ENCODE data around the gene ABCC4.

DNA sequence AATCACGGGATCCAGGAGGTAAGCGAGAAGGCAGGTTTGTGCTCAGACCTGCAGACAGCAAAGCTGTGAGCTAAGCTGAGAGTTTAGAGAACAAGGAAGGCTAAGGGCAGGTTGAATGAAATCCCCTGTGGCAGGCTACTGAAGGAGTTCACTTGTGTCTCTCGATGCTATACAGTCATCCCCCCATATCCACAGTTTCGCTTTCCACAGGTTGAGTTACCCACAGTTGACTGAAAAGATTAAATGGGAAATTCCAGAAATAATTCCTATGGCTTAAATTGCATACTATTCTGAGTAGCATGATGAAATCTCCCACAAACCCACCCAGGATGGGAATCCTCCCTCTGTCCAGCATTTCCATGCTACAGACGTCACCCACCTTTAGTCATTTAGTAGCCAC, 49.6 kb downstream of the ABCC4 start:
- TF ChIP-seq, protein P1, sequence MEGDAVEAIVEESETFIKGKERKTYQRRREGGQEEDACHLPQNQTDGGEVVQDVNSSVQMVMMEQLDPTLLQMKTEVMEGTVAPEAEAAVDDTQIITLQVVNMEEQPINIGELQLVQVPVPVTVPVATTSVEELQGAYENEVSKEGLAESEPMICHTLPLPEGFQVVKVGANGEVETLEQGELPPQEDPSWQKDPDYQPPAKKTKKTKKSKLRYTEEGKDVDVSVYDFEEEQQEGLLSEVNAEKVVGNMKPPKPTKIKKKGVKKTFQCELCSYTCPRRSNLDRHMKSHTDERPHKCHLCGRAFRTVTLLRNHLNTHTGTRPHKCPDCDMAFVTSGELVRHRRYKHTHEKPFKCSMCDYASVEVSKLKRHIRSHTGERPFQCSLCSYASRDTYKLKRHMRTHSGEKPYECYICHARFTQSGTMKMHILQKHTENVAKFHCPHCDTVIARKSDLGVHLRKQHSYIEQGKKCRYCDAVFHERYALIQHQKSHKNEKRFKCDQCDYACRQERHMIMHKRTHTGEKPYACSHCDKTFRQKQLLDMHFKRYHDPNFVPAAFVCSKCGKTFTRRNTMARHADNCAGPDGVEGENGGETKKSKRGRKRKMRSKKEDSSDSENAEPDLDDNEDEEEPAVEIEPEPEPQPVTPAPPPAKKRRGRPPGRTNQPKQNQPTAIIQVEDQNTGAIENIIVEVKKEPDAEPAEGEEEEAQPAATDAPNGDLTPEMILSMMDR (IDR thresholded peaks at IDR 0.05; ENCODE audit: low read depth, low read length) = no peak
- TF ChIP-seq EZH2phosphoT487 (IDR thresholded peaks at IDR 0.05; ENCODE audit: low read depth) = no peak
